ENCODE data around the gene SLC36A3.
"Not testable (repeated sequence)": the region's sequence is repeated elsewhere in the genome, so short reads cannot be mapped to it uniquely, and the experiment has no call there.

SLC36A3 gene

GRCh38 chr5:151243127-151243526 is 60.4 kb downstream of the SLC36A3 start:
- Histone ChIP-seq H3K27ac (ENCODE audit: low read depth in 2 of 2, low read length in 2 of 2) (no peak overlapping the region), H3K9me3 (ENCODE audit: control insufficient read depth in 2 of 2, low read length in 2 of 2) (no peaks in the 10 kb centered on the region), H3K4me3 (ENCODE audit: low read length in 2 of 2) (no peak overlapping the region), H3K36me3 (ENCODE audit: control insufficient read depth in 2 of 2, insufficient read depth in 2 of 2, low read length in 2 of 2) (no peaks in the 10 kb centered on the region), H3K27me3 (ENCODE audit: control insufficient read depth in 2 of 2, insufficient read depth in 2 of 2, low read length in 2 of 2) (no peaks in the 10 kb centered on the region), H3K9ac (ENCODE audit: low read depth in 1 of 2, low read length in 2 of 2) (no peak overlapping the region), H3K4me1 (ENCODE audit: control insufficient read depth in 2 of 2, insufficient read depth in 2 of 2, low read length in 2 of 2) (no peaks in the 10 kb centered on the region)

GRCh38 chr5:151240924-151241635 is 62.5 kb downstream of the SLC36A3 start:
- Histone ChIP-seq H3K9ac (ENCODE audit: low read depth in 1 of 2, low read length in 2 of 2) (no peak overlapping the region), H3K27ac (ENCODE audit: low read depth in 2 of 2, low read length in 2 of 2) (no peak overlapping the region), H3K36me3 (ENCODE audit: control insufficient read depth in 2 of 2, insufficient read depth in 2 of 2, low read length in 2 of 2) (no peaks in the 10 kb centered on the region), H3K4me1 (ENCODE audit: control insufficient read depth in 2 of 2, insufficient read depth in 2 of 2, low read length in 2 of 2) (no peaks in the 10 kb centered on the region), H3K27me3 (ENCODE audit: control insufficient read depth in 2 of 2, insufficient read depth in 2 of 2, low read length in 2 of 2) (no peaks in the 10 kb centered on the region), H3K4me3 (ENCODE audit: low read length in 2 of 2) (no peak overlapping the region), H3K9me3 (ENCODE audit: control insufficient read depth in 2 of 2, low read length in 2 of 2) (no peaks in the 10 kb centered on the region)

DNA sequence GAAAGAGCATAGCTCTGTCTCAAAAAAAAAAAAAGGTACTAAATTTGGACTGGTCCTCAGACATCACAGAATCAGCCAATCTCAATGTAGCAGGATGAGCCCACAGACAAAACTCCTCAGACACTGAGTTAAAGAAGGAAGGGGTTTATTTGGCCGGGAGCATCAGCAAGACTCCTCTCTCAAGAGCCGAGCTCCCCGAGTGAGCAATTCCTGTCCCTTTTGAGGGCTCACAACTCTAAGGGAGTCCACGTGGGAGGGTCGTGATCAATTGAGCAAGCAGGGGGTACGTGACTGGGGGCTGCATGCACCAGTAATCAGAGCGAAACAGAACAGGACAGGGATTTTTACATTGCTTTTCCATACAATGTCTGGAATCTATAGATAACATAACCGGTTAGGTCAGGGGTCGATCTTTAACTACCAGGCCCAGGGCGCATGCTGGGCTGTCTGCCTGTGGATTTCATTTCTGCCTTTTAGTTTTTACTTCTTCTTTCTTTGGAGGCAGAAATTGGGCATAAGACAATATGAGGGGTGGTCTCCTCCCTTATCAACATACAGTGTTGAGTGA is 63.2 kb downstream of the SLC36A3 start:
- not testable (repeated sequence) for H3K9me3 ChIP-seq (ENCODE audit: control insufficient read depth in 2 of 2, low read length in 2 of 2); H3K36me3 ChIP-seq (ENCODE audit: control insufficient read depth in 2 of 2, insufficient read depth in 2 of 2, low read length in 2 of 2); H3K27me3 ChIP-seq (ENCODE audit: control insufficient read depth in 2 of 2, insufficient read depth in 2 of 2, low read length in 2 of 2); H3K4me1 ChIP-seq (ENCODE audit: control insufficient read depth in 2 of 2, insufficient read depth in 2 of 2, low read length in 2 of 2); H3K9ac ChIP-seq (ENCODE audit: low read depth in 1 of 2, low read length in 2 of 2); H3K4me3 ChIP-seq (ENCODE audit: low read length in 2 of 2); H3K27ac ChIP-seq (ENCODE audit: low read depth in 2 of 2, low read length in 2 of 2)

DNA sequence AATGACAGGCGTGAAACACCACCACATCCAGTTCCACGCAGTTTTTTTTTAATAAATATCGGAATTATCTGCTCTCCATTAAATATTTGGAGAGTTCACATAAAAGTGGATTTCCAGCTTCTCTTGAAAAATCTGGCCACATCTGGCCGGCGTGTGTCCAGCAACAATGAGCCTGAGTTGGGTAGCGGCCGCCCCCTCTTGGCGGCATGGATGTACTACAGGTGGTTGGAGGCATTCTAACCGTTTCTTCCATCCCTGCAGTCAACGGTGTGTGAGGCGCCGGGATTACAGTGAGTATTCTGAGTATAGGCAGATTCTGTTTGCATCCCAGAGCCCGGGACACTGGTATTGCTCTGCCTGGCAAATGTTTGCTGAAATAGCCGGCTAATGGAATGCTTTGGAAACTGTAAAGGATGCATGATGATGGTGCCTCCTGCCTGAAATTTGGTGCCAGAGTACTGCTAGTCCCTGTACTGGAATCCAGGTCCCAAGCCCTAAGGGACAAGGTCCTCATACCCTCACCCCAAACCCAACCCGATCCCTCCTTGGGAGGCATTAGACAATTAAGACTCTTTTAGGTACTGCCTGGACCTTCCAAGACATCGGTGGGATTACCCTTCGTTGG is 64.2 kb downstream of the SLC36A3 start:
- no peaks in the 10 kb centered on the region for H3K27me3 ChIP-seq (ENCODE audit: control insufficient read depth in 2 of 2, insufficient read depth in 2 of 2, low read length in 2 of 2)
- H3K9ac ChIP-seq (ENCODE audit: low read depth in 1 of 2, low read length in 2 of 2): no peak overlapping the region
- peak overlapping the region in 1 of 2 donors; percentile 38 for H3K4me3 ChIP-seq (ENCODE audit: low read length in 2 of 2)
- no peaks in the 10 kb centered on the region for H3K9me3 ChIP-seq (ENCODE audit: control insufficient read depth in 2 of 2, low read length in 2 of 2)
- no peaks in the 10 kb centered on the region for H3K36me3 ChIP-seq (ENCODE audit: control insufficient read depth in 2 of 2, insufficient read depth in 2 of 2, low read length in 2 of 2)
- H3K27ac ChIP-seq (ENCODE audit: low read depth in 2 of 2, low read length in 2 of 2): no peak overlapping the region
- H3K4me1 ChIP-seq (ENCODE audit: control insufficient read depth in 2 of 2, insufficient read depth in 2 of 2, low read length in 2 of 2): peaks cover 3 to 7% of the 10 kb centered on the region in 2 donors

- Histone ChIP-seq H3K9me3 (ENCODE audit: control insufficient read depth in 2 of 2, low read length in 2 of 2) (no peaks in the 10 kb centered on the region), H3K9ac (ENCODE audit: low read depth in 1 of 2, low read length in 2 of 2) (no peak overlapping the region), H3K36me3 (ENCODE audit: control insufficient read depth in 2 of 2, insufficient read depth in 2 of 2, low read length in 2 of 2) (no peaks in the 10 kb centered on the region), H3K27me3 (ENCODE audit: control insufficient read depth in 2 of 2, insufficient read depth in 2 of 2, low read length in 2 of 2) (no peaks in the 10 kb centered on the region), H3K4me1 (ENCODE audit: control insufficient read depth in 2 of 2, insufficient read depth in 2 of 2, low read length in 2 of 2) (peaks cover 3 to 8% of the 10 kb centered on the region in 2 donors), H3K27ac (ENCODE audit: low read depth in 2 of 2, low read length in 2 of 2) (peak overlapping the region; percentile 51 to 68), H3K4me3 (ENCODE audit: low read length in 2 of 2) (peak overlapping the region; percentile 38 to 46)
Observed at GRCh38 chr5:151238303-151238741, 65.2 kb downstream of the SLC36A3 start.

- Histone ChIP-seq H3K36me3 (ENCODE audit: control insufficient read depth in 2 of 2, insufficient read depth in 2 of 2, low read length in 2 of 2) (no peaks in the 10 kb centered on the region), H3K27ac (ENCODE audit: low read depth in 2 of 2, low read length in 2 of 2) (peak overlapping the region in 1 of 2 donors; percentile 68), H3K9me3 (ENCODE audit: control insufficient read depth in 2 of 2, low read length in 2 of 2) (no peaks in the 10 kb centered on the region), H3K9ac (ENCODE audit: low read depth in 1 of 2, low read length in 2 of 2) (no peak overlapping the region), H3K4me1 (ENCODE audit: control insufficient read depth in 2 of 2, insufficient read depth in 2 of 2, low read length in 2 of 2) (peaks cover 3 to 8% of the 10 kb centered on the region in 2 donors), H3K4me3 (ENCODE audit: low read length in 2 of 2) (no peak overlapping the region), H3K27me3 (ENCODE audit: control insufficient read depth in 2 of 2, insufficient read depth in 2 of 2, low read length in 2 of 2) (no peaks in the 10 kb centered on the region)
Observed at GRCh38 chr5:151237685-151238084, 65.9 kb downstream of the SLC36A3 start.

- no peaks in the 10 kb centered on the region for H3K27me3 ChIP-seq (ENCODE audit: control insufficient read depth in 2 of 2, insufficient read depth in 2 of 2, low read length in 2 of 2)
- H3K27ac ChIP-seq (ENCODE audit: low read depth in 2 of 2, low read length in 2 of 2): no peak overlapping the region
- no peak overlapping the region for H3K9ac ChIP-seq (ENCODE audit: low read depth in 1 of 2, low read length in 2 of 2)
- no peaks in the 10 kb centered on the region for H3K36me3 ChIP-seq (ENCODE audit: control insufficient read depth in 2 of 2, insufficient read depth in 2 of 2, low read length in 2 of 2)
- no peaks in the 10 kb centered on the region for H3K9me3 ChIP-seq (ENCODE audit: control insufficient read depth in 2 of 2, low read length in 2 of 2)
- no peak overlapping the region for H3K4me3 ChIP-seq (ENCODE audit: low read length in 2 of 2)
- H3K4me1 ChIP-seq (ENCODE audit: control insufficient read depth in 2 of 2, insufficient read depth in 2 of 2, low read length in 2 of 2): peaks cover 3 to 8% of the 10 kb centered on the region in 2 donors
Observed at GRCh38 chr5:151236888-151237287, 66.7 kb downstream of the SLC36A3 start.

GRCh38 chr5:151235239-151235571 is 68.4 kb downstream of the SLC36A3 start:
- H3K4me3 ChIP-seq (ENCODE audit: low read length in 2 of 2): peak overlapping the region in 1 of 2 donors; percentile 37
- not testable (repeated sequence) for H3K9ac ChIP-seq (ENCODE audit: low read depth in 1 of 2, low read length in 2 of 2); H3K4me1 ChIP-seq (ENCODE audit: control insufficient read depth in 2 of 2, insufficient read depth in 2 of 2, low read length in 2 of 2); H3K27me3 ChIP-seq (ENCODE audit: control insufficient read depth in 2 of 2, insufficient read depth in 2 of 2, low read length in 2 of 2); H3K9me3 ChIP-seq (ENCODE audit: control insufficient read depth in 2 of 2, low read length in 2 of 2); H3K36me3 ChIP-seq (ENCODE audit: control insufficient read depth in 2 of 2, insufficient read depth in 2 of 2, low read length in 2 of 2)
- H3K27ac ChIP-seq (ENCODE audit: low read depth in 2 of 2, low read length in 2 of 2): peak overlapping the region in 1 of 2 donors; percentile 74

GRCh38 chr5:151234476-151235238 is 68.9 kb downstream of the SLC36A3 start:
- H3K36me3 ChIP-seq (ENCODE audit: control insufficient read depth in 2 of 2, insufficient read depth in 2 of 2, low read length in 2 of 2): no peaks in the 10 kb centered on the region
- peak overlapping the region in 1 of 2 donors; percentile 37 for H3K4me3 ChIP-seq (ENCODE audit: low read length in 2 of 2)
- no peaks in the 10 kb centered on the region for H3K27me3 ChIP-seq (ENCODE audit: control insufficient read depth in 2 of 2, insufficient read depth in 2 of 2, low read length in 2 of 2)
- peak overlapping the region in 1 of 2 donors; percentile 38 for H3K9ac ChIP-seq (ENCODE audit: low read depth in 1 of 2, low read length in 2 of 2)
- H3K27ac ChIP-seq (ENCODE audit: low read depth in 2 of 2, low read length in 2 of 2): peak overlapping the region; percentile 27 to 74
- peaks cover 3 to 8% of the 10 kb centered on the region in 2 donors for H3K4me1 ChIP-seq (ENCODE audit: control insufficient read depth in 2 of 2, insufficient read depth in 2 of 2, low read length in 2 of 2)
- no peaks in the 10 kb centered on the region for H3K9me3 ChIP-seq (ENCODE audit: control insufficient read depth in 2 of 2, low read length in 2 of 2)

DNA sequence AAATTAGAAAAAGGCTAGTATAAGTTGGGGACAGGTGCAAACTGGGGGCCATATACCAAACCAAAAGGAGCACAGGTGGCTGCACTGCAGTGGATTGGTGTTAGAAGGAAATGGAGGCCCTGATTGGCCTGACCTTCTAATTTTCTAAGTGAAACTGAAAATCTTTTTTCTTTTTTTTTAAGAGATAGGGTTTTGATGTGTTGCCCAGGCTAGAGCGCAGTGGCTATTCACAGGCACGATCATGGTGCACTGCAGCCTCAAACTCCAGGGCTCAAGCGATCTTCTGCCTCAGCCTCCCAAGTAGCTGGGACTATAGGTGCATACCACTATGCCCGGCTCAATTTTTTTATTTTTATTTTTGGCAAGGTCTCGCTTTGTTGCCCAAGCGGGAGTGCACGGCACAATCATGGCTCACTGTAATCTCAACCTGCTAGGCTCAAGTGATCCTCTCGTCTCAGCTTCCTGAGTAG is 69.9 kb downstream of the SLC36A3 start:
- Histone ChIP-seq H3K4me3 (ENCODE audit: low read length in 2 of 2) (no peak overlapping the region), H3K27ac (ENCODE audit: low read depth in 2 of 2, low read length in 2 of 2) (peak overlapping the region in 1 of 2 donors; percentile 71), H3K9ac (ENCODE audit: low read depth in 1 of 2, low read length in 2 of 2) (no peak overlapping the region), H3K36me3 (ENCODE audit: control insufficient read depth in 2 of 2, insufficient read depth in 2 of 2, low read length in 2 of 2) (no peaks in the 10 kb centered on the region), H3K4me1 (ENCODE audit: control insufficient read depth in 2 of 2, insufficient read depth in 2 of 2, low read length in 2 of 2) (peaks cover 3 to 8% of the 10 kb centered on the region in 2 donors), H3K9me3 (ENCODE audit: control insufficient read depth in 2 of 2, low read length in 2 of 2) (no peaks in the 10 kb centered on the region), H3K27me3 (ENCODE audit: control insufficient read depth in 2 of 2, insufficient read depth in 2 of 2, low read length in 2 of 2) (no peaks in the 10 kb centered on the region)
